Tibial nerve (tissue), 4 donors: Measurements from ENCODE around the gene RASAL2.

ENCODE experiments used
- EP300 ChIP-seq, 2 donors: sonication (generic); formaldehyde crosslinking; IDR thresholded peaks; one replicate each; pipeline ENCODE4 v1.6.1; 2017; ENCODE audit warnings: antibody characterized with exemption in 2 of 2, mild to moderate bottlenecking in 1 of 2
- TF ChIP-seq, protein P1 (sequence below), 5 experiments: fragments of 200-600 bp in 3 of 5; fragments of 450-650 bp in 2 of 5; sonication (generic) in 3 of 5; IDR thresholded peaks; one replicate each; pipeline ENCODE4 v1.5.1; 2016 to 2019; ENCODE audit warnings: antibody characterized with exemption in 5 of 5, mild to moderate bottlenecking in 3 of 5, moderate library complexity in 2 of 5

DNA sequence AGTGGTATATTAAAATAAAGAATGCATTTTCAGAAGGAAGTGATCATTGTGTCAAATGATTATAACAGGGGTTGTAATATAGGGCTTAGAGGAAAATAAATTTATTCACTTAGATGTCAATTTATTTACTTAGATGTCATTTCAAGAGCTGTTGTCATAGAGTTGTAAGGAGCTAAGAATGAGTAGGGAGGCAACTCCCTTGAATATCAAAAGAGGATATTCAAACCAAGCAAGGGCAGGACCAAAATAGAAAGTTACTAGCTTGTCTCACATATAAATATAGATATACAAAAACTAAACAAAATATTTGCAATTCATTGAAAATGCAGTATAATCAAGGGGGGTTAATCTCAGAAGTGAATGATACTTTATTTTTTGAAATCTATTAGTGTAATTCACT, 16.0 kb upstream of the RASAL2 start:
- TF ChIP-seq, protein P1, sequence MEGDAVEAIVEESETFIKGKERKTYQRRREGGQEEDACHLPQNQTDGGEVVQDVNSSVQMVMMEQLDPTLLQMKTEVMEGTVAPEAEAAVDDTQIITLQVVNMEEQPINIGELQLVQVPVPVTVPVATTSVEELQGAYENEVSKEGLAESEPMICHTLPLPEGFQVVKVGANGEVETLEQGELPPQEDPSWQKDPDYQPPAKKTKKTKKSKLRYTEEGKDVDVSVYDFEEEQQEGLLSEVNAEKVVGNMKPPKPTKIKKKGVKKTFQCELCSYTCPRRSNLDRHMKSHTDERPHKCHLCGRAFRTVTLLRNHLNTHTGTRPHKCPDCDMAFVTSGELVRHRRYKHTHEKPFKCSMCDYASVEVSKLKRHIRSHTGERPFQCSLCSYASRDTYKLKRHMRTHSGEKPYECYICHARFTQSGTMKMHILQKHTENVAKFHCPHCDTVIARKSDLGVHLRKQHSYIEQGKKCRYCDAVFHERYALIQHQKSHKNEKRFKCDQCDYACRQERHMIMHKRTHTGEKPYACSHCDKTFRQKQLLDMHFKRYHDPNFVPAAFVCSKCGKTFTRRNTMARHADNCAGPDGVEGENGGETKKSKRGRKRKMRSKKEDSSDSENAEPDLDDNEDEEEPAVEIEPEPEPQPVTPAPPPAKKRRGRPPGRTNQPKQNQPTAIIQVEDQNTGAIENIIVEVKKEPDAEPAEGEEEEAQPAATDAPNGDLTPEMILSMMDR (IDR thresholded peaks at IDR 0.05): no peak
- TF ChIP-seq EP300 (IDR thresholded peaks at IDR 0.05): no peak
